NT2/D1 (cell line): ENCODE data around the gene CFAP70.

Source experiments
- DNase-seq: peaks from one replicate; pipeline ENCODE4 v3.0.0-alpha.2; 2011; ENCODE audit warnings: low read depth, low spot score
- H3K27me3 ChIP-seq: 2 replicates; pipeline ENCODE4 v1.6.0; 2011; ENCODE audit warnings: mild to moderate bottlenecking; ENCODE audit not compliant: insufficient read length, insufficient read depth
- H3K36me3 ChIP-seq: 2 replicates; pipeline ENCODE4 v1.6.1; 2011; ENCODE audit warnings: mild to moderate bottlenecking, low read length, mixed read lengths; ENCODE audit not compliant: insufficient read depth, insufficient read length
- H3K4me1 ChIP-seq: 2 replicates; pipeline ENCODE4 v1.5.1; 2011; ENCODE audit not compliant: insufficient read depth, insufficient read length
- H3K4me3 ChIP-seq: 2 replicates; pipeline ENCODE4 v1.5.1; 2011; ENCODE audit warnings: low read depth; ENCODE audit not compliant: insufficient read length
- H3K9ac ChIP-seq: 2 replicates; pipeline ENCODE4 v1.6.0; 2011; ENCODE audit warnings: low read depth; ENCODE audit not compliant: insufficient read length
- H3K9me3 ChIP-seq: 2 replicates; pipeline ENCODE4 v1.5.1; 2011; ENCODE audit warnings: mild to moderate bottlenecking, low read length; ENCODE audit not compliant: insufficient read depth
- SUZ12 ChIP-seq: IDR thresholded peaks from 2 replicates; pipeline ENCODE4 v1.6.1; 2011; ENCODE audit not compliant: insufficient read length, insufficient read depth; ENCODE audit errors: extremely low read depth
- YY1 ChIP-seq: IDR thresholded peaks from 2 replicates; pipeline ENCODE4 v1.6.1; 2011; ENCODE audit not compliant: insufficient read length, insufficient read depth
- ZNF274 ChIP-seq: IDR thresholded peaks from 2 replicates; pipeline ENCODE4 v1.6.1; 2011; ENCODE audit warnings: mild to moderate bottlenecking, low read depth, low read length

The CFAP70 gene

DNA sequence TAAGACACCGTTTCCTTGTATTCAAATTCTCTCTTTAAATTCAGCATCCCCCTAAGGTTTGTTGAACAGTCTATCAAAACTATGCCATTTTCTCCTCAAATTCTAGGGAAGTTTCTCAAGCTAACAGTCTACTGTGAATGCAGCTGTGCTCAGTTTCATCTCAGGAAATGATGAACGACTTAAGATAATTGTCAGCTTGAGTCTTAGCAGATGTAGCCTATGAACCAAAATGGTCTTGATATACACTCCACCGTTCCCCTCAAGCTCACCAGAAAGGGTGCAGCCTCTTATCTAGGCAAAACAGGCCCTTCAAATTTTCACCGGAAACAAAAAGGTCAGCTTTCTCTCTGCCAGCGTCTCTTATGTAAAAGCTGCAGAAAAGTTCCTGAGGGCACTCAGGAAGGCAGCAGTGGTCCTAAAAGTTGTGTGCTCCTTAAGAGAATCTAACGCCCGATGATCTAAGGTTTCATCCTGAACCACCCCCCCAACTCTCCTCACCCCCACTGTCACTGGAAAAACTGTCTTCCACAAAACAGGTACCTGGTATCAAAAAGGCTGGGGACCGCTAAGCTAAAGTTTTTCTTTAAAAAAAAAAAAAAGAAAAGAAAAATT, 113.7 kb downstream of the CFAP70 start:
- Histone ChIP-seq H3K4me1 (peaks cover 2% of the 10 kb centered on the region), H3K9me3 (no peaks in the 10 kb centered on the region), H3K9ac (no peak overlapping the region), H3K4me3 (peak overlapping the region; percentile 9), H3K27me3 (no peaks in the 10 kb centered on the region), H3K36me3 (peaks cover 80% of the 10 kb centered on the region)
- TF ChIP-seq SUZ12 (no peak), ZNF274 (no peak), YY1 (no peak)
- DNase-seq, result no peak

DNA sequence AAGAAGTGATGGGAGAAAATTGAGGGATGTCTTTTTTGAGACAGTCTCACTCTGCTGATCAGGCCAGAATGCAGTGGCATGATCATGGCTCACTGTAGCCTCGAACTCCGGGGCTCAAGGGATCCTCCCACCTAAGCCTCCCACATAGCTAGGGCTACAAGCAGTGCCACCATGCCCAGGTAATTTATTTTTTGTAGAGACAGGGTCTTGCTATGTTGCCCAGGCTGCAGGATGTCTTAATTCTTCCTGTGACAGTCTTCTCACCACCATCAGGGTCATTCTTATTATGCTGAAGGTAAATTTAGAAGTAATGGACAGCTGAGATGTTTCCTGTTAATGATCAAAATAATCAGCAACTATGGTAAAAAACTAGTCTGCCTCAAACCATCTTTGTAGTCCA, 118.8 kb downstream of the CFAP70 start:
- Histone ChIP-seq H3K4me3 (no peak overlapping the region), H3K36me3 (peaks cover 87% of the 10 kb centered on the region), H3K9ac (no peak overlapping the region), H3K4me1 (peaks cover 2% of the 10 kb centered on the region), H3K9me3 (no peaks in the 10 kb centered on the region), H3K27me3 (no peaks in the 10 kb centered on the region)
- DNase-seq, result no peak
- TF ChIP-seq SUZ12, result no peak
- no peak for TF ChIP-seq ZNF274
- TF ChIP-seq YY1, result no peak

DNA sequence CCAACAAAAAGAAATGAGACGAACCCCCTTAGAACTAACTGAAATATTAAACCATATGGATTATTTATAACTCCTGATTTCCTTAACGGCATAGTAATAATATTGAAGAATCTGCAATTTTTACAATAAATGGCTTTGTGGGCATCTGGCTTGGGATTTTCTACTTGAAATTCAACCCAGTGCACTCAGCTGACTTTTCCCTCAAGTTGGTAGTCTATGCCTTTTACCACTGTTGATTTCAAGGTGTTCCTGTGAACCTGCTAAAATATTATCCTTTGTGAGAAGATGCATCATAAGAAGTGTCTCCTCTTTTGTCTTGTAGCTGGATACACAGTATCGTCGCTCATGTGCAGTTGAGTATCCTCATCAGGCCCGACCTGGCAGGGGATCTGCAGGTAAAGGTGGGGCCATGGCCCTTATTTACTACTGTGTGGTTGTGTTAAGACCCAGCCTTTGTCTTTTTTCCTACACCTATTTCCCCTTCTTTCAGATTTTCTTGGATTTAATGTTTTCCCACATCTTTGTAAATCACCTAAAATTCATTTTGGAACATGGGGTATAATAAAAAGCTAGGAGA, 119.6 kb downstream of the CFAP70 start:
- no peak for TF ChIP-seq SUZ12
- TF ChIP-seq ZNF274, result no peak
- TF ChIP-seq YY1, result no peak
- no peak for DNase-seq
- Histone ChIP-seq H3K27me3 (no peaks in the 10 kb centered on the region), H3K9me3 (no peaks in the 10 kb centered on the region), H3K36me3 (peaks cover 86% of the 10 kb centered on the region), H3K4me1 (no peaks in the 10 kb centered on the region), H3K9ac (no peak overlapping the region), H3K4me3 (no peak overlapping the region)

DNA sequence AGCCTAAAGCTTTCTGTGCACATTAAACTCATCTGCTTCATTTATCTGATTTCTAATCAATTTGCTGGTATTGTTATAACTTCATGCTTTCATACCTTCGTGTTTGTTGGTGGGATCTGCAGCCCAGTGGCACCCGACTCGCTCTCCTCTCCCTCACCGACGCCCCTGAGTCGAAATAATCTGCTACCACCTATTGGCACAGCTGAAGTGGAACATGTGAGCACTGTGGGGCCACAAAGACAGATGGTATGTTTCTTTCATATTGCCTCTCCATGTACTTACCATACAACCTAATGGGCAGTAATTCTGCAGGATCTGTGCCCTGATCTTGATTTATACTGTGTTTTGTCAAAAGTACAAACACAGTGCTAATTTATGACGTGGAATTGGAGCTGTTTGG, 124.0 kb downstream of the CFAP70 start:
- DNase-seq, result no peak
- H3K36me3 ChIP-seq, result peaks cover 75% of the 10 kb centered on the region
- no peak for TF ChIP-seq SUZ12
- TF ChIP-seq ZNF274, result no peak
- TF ChIP-seq YY1, result no peak

DNA sequence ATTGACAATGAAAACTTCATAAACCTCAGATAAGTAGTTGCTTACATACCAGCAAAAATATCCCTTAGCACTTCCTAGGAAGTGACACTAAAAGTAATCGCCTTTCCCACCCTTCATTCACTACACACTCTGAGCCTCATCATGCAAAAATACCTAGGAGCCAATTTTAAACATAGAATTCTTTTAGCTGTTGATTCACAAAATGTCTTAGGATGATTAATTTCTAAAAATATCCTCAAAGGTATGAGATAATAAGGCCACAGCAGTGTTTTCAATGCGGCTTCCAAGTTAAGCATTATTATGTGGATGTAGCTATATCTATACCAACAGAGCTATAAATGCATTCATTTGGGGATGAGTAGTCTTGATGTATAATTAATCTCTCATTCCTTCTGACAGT, 124.8 kb downstream of the CFAP70 start:
- no peak for DNase-seq
- Histone ChIP-seq H3K36me3 (peaks cover 67% of the 10 kb centered on the region), H3K27me3 (no peaks in the 10 kb centered on the region), H3K4me3 (no peak overlapping the region), H3K9ac (no peak overlapping the region), H3K9me3 (no peaks in the 10 kb centered on the region), H3K4me1 (no peaks in the 10 kb centered on the region)
- TF ChIP-seq ZNF274 (no peak), SUZ12 (no peak), YY1 (no peak)

More for the DNA sequence above, 124.0 kb downstream of the CFAP70 start:
- Histone ChIP-seq H3K9ac (no peak overlapping the region), H3K27me3 (no peaks in the 10 kb centered on the region), H3K4me1 (no peaks in the 10 kb centered on the region), H3K9me3 (no peaks in the 10 kb centered on the region), H3K4me3 (no peak overlapping the region)

DNA sequence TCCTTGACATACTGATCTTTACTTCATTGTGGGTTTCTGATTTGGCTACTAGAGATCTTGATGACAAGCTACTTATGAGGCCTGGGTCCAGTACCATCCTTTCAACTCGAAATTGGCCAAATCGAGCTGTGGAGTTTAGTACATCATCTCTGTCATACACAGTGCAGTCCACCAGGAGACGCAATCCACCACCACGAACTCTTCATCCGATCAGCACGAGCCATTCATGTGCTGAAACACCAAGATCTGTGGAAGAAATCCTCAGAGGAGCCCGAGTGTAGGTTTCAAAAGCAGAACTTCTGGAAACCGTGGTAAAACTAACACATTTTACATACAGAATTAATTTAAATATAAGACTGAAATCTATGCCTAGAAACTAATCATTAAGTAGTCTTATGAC, 125.8 kb downstream of the CFAP70 start:
- no peaks in the 10 kb centered on the region for H3K4me1 ChIP-seq
- H3K4me3 ChIP-seq, result no peak overlapping the region
- H3K27me3 ChIP-seq, result no peaks in the 10 kb centered on the region
- no peaks in the 10 kb centered on the region for H3K9me3 ChIP-seq
- TF ChIP-seq YY1 (no peak), ZNF274 (no peak), SUZ12 (no peak)
- DNase-seq, result no peak
- peaks cover 58% of the 10 kb centered on the region for H3K36me3 ChIP-seq
- H3K9ac ChIP-seq, result no peak overlapping the region

DNA sequence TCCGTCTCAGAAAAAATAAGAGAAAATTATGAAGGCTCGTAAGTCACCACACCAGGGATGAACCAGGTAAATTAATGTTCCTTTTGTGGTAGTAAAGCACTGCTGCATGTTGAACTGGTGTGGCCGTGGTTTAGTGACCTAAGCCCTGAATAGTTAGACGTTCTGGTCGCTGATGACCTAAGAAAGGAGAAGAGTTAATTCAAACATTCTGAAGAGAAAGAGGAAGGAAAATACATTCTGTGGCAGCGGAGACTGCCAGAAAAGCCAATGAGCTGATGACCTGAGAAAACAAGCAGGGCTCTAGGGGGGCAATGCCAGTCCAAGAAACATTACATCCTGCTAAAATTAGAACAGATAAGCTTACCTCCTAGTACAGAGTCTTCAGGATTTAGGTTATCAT, 129.1 kb downstream of the CFAP70 start:
- TF ChIP-seq YY1 (no peak), ZNF274 (no peak), SUZ12 (no peak)
- H3K27me3 ChIP-seq, result no peaks in the 10 kb centered on the region
- DNase-seq, result no peak
- no peaks in the 10 kb centered on the region for H3K4me1 ChIP-seq
- H3K9me3 ChIP-seq, result no peaks in the 10 kb centered on the region
- H3K9ac ChIP-seq, result no peak overlapping the region
- no peak overlapping the region for H3K4me3 ChIP-seq
- peaks cover 34% of the 10 kb centered on the region for H3K36me3 ChIP-seq

DNA sequence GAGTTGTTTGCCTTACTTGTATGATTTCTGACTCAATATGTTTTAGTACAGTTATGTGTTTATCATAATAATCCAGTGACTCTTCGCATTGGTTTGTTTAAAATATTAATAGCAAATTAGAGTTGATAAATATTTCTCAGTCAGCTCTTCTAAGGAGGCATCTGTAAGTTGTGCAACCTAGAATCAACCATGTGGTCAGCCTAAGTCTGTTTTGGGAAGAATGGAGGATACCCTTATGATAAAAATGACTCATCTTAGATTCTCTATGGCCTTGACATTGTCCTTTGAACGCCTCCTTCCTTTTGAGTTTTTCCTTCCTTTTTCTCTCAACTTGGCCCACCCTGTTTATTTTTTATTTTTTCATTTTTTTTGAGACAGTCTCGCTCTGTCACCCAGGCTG, 130.4 kb downstream of the CFAP70 start:
- TF ChIP-seq ZNF274 (no peak), SUZ12 (no peak), YY1 (no peak)
- Histone ChIP-seq H3K36me3 (peaks cover 22% of the 10 kb centered on the region), H3K27me3 (no peaks in the 10 kb centered on the region), H3K4me3 (no peak overlapping the region), H3K9ac (no peak overlapping the region), H3K9me3 (no peaks in the 10 kb centered on the region), H3K4me1 (no peaks in the 10 kb centered on the region)
- no peak for DNase-seq
